SK-N-SH treated with all-trans-retinoic acid at 6 μM for 48 hours (cell line): ENCODE measurements around the gene USP17L28.
"Not testable (repeated sequence)": the region's sequence is repeated elsewhere in the genome, so short reads cannot be mapped to it uniquely, and the experiment has no call there.

Source experiments
- ARNTL ChIP-seq: fragments of 450-650 bp; formaldehyde crosslinking; IDR thresholded peaks from 2 replicates; pipeline ENCODE4 v1.5.0; 2020; ENCODE audit warnings: low read depth, mild to moderate bottlenecking, moderate library complexity, borderline replicate concordance
- RARB ChIP-seq: fragments of 250-450 bp; sonication (Bioruptor Pico); IDR thresholded peaks from 2 replicates; pipeline ENCODE4 v1.8.0; 2021; ENCODE audit warnings: mild to moderate bottlenecking, moderate library complexity
- SNAI2 ChIP-seq: fragments of 250-450 bp; sonication (Bioruptor Pico); IDR thresholded peaks from 2 replicates; pipeline ENCODE4 v1.5.0; 2020; ENCODE audit warnings: mild to moderate bottlenecking, moderate library complexity
- ZC3H10 ChIP-seq: fragments of 250-450 bp; sonication (Bioruptor Pico); IDR thresholded peaks from 2 replicates; pipeline ENCODE4 v1.5.1; 2021; ENCODE audit warnings: mild to moderate bottlenecking, moderate library complexity
- ZFP30 ChIP-seq: fragments of 450-650 bp; formaldehyde crosslinking; IDR thresholded peaks from 2 replicates; pipeline ENCODE4 v1.5.0; 2022; ENCODE audit warnings: mild to moderate bottlenecking, moderate library complexity
- ZNF70 ChIP-seq: fragments of 450-650 bp; formaldehyde crosslinking; IDR thresholded peaks from 2 replicates; pipeline ENCODE4 v1.5.0; 2020; ENCODE audit warnings: mild to moderate bottlenecking, moderate library complexity
- TF ChIP-seq, protein P1 (sequence below): fragments of 250-450 bp; sonication (Bioruptor Pico); IDR thresholded peaks from 2 replicates; pipeline ENCODE4 v1.8.0; 2021; ENCODE audit warnings: low read depth, mild to moderate bottlenecking, moderate library complexity, borderline replicate concordance
- TF ChIP-seq, protein P2 (sequence below): fragments of 250-450 bp; sonication (Bioruptor Pico); IDR thresholded peaks from 2 replicates; pipeline ENCODE4 v1.8.0; 2020; ENCODE audit warnings: mild to moderate bottlenecking, moderate library complexity, borderline replicate concordance

DNA sequence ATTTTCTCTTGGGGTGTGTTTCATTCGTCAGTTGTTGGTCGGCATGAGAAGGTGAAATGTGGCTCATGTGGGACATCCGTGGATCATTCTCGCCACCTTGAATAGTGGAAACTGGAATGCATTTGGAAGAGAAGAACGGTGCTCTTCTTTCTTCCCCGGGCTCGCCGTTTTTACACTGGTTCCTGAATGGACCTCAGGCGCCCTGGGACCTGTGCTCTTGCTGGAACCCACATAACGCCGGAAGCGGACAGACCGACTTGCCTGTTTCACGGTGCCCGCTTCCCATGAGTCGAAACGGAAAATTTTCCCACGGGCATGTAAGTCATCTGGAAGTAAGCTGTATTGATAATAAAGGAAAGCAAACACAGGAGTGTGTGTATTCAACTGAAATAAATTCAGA, 2.2 kb downstream of the USP17L28 start:
- TF ChIP-seq, protein P1, sequence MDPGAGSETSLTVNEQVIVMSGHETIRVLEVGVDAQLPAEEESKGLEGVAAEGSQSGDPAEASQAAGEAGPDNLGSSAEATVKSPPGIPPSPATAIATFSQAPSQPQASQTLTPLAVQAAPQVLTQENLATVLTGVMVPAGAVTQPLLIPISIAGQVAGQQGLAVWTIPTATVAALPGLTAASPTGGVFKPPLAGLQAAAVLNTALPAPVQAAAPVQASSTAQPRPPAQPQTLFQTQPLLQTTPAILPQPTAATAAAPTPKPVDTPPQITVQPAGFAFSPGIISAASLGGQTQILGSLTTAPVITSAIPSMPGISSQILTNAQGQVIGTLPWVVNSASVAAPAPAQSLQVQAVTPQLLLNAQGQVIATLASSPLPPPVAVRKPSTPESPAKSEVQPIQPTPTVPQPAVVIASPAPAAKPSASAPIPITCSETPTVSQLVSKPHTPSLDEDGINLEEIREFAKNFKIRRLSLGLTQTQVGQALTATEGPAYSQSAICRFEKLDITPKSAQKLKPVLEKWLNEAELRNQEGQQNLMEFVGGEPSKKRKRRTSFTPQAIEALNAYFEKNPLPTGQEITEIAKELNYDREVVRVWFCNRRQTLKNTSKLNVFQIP (CRISPR knock-in tag) = not testable (repeated sequence)
- TF ChIP-seq RARB (CRISPR knock-in tag); ZFP30 (CRISPR knock-in tag); ZNF70 (CRISPR knock-in tag); ARNTL (CRISPR knock-in tag); ZC3H10; SNAI2 (CRISPR knock-in tag): not testable (repeated sequence)
- TF ChIP-seq, protein P2, sequence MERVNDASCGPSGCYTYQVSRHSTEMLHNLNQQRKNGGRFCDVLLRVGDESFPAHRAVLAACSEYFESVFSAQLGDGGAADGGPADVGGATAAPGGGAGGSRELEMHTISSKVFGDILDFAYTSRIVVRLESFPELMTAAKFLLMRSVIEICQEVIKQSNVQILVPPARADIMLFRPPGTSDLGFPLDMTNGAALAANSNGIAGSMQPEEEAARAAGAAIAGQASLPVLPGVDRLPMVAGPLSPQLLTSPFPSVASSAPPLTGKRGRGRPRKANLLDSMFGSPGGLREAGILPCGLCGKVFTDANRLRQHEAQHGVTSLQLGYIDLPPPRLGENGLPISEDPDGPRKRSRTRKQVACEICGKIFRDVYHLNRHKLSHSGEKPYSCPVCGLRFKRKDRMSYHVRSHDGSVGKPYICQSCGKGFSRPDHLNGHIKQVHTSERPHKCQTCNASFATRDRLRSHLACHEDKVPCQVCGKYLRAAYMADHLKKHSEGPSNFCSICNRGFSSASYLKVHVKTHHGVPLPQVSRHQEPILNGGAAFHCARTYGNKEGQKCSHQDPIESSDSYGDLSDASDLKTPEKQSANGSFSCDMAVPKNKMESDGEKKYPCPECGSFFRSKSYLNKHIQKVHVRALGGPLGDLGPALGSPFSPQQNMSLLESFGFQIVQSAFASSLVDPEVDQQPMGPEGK (CRISPR knock-in tag) = not testable (repeated sequence)
